ENCODE results near the gene SPAST.
"Not testable (repeated sequence)": the region's sequence is repeated elsewhere in the genome, so short reads cannot be mapped to it uniquely, and the experiment has no call there.

SPAST gene

GRCh38 chr2:32129086-32129485, 65.7 kb downstream of the SPAST start:
- DNase-seq, result no peak

DNA sequence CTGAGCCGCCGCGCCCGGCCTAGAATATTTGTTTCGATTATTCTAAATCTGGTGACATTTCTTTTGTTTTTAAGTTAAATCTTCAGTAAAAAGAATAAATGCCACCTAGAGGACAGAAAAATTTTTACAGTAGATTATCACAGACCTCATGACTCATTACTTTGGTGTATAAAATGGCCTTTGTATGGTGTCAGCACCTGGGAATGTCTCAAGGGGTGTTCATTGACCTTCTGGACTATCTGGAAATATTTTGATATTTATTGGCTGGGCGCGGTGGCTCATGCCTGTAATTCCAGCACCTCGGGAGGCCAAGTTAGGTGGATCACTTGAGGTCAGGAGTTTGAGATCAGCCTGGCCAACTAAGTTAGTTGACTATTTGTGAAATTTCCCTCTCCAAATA, 72.1 kb downstream of the SPAST start:
- peak; percentile 24 for DNase-seq

DNA sequence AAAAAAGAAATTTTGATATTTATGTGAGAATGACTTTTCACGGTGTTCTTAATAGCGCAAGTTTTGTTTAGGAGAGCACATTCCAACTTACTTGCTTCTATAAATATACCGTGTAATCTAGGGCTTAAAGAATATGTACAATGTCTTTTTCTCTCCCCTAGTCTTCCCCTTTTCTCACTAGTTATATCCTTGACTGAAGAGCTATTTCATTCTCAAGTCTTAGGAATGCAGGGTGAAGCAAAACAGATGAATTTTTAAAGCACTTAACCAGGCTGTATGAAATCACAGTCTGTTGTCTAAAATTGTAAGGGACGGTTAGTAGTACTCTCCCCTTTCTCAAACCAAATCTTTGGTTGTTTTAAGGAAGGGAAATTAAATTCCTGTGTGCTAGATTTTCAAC, 72.7 kb downstream of the SPAST start:
- DNase-seq, result no peak

DNA sequence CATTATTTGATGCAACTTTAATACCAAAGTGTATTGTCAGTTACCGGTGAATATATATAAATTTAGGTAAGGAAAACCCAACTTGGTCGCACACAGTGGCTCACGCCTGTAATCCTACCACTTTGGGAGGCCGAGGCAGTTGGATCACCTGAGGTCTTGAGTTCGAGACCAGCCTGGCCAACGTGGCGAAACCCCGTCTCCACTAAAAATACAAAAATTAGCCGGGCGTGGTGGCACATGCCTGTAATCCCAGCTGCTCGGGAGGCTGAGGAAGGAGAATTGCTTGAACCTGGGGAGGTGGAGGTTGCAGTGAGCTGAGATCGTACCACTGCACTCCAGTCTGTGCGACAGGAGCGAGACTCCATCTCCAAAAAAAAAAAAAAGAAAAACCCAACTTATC, 88.2 kb downstream of the SPAST start:
- not testable (repeated sequence) for DNase-seq

DNA sequence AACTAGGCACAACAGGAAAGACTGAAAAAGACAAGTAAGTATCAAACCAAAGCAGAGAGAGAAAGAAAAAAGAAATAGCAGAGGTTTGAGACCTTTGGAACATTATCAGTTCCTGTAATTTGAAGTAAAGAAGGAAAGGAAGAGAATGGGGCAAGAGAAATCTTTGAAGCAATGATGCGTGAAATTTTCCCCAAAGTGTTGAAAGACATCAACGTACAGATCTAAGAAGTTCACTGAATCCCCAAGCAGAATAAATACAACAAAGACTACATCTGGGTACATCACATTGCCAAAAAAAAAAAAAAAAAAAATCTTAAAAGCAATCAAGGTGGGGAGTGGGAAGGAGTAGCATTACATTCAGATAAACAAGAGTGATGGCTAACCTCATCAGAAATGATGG, 96.3 kb downstream of the SPAST start:
- no peak for DNase-seq

DNA sequence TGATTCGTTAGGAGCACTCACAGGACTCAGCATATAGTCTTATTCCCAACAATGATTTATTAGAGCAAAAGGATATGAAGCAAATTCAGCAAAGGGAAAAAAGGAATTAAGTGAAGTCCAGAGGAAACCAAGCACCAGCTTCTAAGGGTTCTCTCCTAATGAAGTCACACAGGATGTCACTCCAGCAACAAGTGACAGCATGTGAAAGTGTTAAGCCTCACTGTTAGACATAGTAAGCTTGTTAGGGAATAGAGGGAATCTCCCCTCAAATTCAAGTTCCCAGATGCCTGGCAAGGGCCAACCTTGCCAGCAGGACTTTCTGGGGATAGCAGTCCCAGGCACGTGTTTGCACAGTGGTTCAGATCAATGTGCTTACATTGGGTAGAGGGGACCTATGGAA, 97.9 kb downstream of the SPAST start:
- DNase-seq, result no peak

DNA sequence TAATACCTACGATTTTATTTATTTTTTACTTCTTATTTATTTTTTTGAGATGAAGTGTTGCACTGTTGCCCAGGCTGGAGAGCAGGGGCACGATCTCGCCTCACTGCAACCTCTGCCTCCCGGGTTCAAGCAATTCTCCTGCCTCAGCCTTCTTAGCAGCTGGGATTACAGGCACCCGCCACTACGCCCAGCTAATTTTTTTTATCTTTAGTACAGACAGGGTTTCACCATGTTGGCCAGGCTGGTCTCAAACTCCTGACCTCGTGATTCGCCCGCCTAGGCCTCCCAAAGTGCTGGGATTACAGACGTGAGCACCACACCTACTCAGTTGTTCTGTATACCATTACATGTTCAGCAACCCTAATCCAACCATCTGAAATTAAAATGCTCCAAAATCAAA, 100.9 kb downstream of the SPAST start:
- DNase-seq, result not testable (repeated sequence)

- peak; percentile 6 for DNase-seq
Measured at GRCh38 chr2:32165027-32165347, 101.6 kb downstream of the SPAST start.

GRCh38 chr2:32166115-32166574, 102.8 kb downstream of the SPAST start:
- no peak for DNase-seq

DNA sequence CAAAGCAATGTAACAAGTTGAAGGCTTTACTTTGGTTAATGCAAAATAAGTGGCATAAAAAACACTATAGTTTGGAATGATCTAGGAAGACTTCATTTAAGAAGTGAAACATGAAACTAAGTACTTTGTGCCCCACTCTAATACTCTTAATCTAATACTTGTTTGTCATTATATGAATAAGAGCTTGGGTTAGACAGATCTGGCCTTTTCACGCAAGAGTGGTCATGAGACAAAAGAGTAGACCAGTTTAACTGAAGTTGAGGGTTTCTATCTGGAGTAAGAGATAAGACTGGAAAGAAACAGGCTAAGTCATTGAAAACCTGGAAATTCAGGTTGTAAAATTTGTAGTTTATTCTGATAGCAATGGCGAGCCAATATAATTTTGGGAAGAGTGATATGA, 105.2 kb downstream of the SPAST start:
- no peak for DNase-seq

GRCh38 chr2:32172870-32173269, 109.5 kb downstream of the SPAST start:
- no peak for DNase-seq

- DNase-seq, result no peak
Measured at GRCh38 chr2:32182667-32183066, 119.3 kb downstream of the SPAST start.

- no peak for DNase-seq
Measured at GRCh38 chr2:32189011-32189410, 125.7 kb downstream of the SPAST start.

GRCh38 chr2:32192418-32192817, 129.1 kb downstream of the SPAST start:
- no peak for DNase-seq

DNA sequence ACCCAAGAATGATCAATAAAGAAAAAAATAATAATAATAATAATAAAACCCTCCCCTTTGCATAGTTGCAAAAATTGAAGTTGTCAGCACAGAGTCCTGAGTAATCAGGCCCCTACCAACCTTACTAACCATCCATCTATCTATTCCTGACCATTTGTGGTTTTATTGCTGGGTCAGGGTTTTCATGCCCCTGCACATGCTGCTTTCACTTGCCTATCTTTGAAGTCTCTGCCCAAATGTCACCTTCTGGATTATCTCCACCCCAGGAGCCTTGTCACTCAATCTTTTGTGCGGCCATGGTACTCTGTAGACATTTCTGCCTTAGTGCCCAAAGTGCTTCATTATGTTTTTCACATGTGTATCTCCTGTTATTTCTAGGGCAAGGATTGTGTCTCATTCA, 137.5 kb downstream of the SPAST start:
- no peak for DNase-seq

GRCh38 chr2:32203428-32203827, 140.1 kb downstream of the SPAST start:
- DNase-seq, result not testable (repeated sequence)

All from eye (tissue), 1 donor.